Measurements from ENCODE around the gene LGALS9C. TPM values are rescaled to one million over a fixed set of nuclear protein-coding genes. Genes with fewer than 3 reads are reported as not detected.
"Not testable (repeated sequence)": the region's sequence is repeated elsewhere in the genome, so short reads cannot be mapped to it uniquely, and the experiment has no call there.

LGALS9C gene
- total and polyA plus RNA-seq, 2 donors: 0.05 to 0.37 TPM

GRCh38 chr17:18492712-18493480, 16.3 kb downstream of the LGALS9C start:
- H3K4me1 ChIP-seq (ENCODE audit: control insufficient read depth in 2 of 2, insufficient read depth in 2 of 2, low read length in 2 of 2); H3K36me3 ChIP-seq (ENCODE audit: control insufficient read depth in 2 of 2, insufficient read depth in 2 of 2, low read length in 1 of 2); H3K4me3 ChIP-seq (ENCODE audit: low read length in 2 of 2); H3K27ac ChIP-seq (ENCODE audit: low read depth in 1 of 2, low read length in 1 of 2); DNase-seq (ENCODE audit: low read depth in 6 of 9, low spot score in 9 of 9); H3K9me3 ChIP-seq (ENCODE audit: control insufficient read depth in 2 of 2, insufficient read depth in 1 of 2, low read length in 1 of 2); H3K27me3 ChIP-seq (ENCODE audit: control insufficient read depth in 2 of 2, insufficient read depth in 1 of 2, low read length in 1 of 2): not testable (repeated sequence)
- 40% methylated on average over 14 of the region's 23 CpGs for WGBS

GRCh38 chr17:18494250-18494768, 17.7 kb downstream of the LGALS9C start:
- DNase-seq (ENCODE audit: low read depth in 6 of 9, low spot score in 9 of 9); H3K27ac ChIP-seq (ENCODE audit: low read depth in 1 of 2, low read length in 1 of 2); H3K27me3 ChIP-seq (ENCODE audit: control insufficient read depth in 2 of 2, insufficient read depth in 1 of 2, low read length in 1 of 2); H3K4me1 ChIP-seq (ENCODE audit: control insufficient read depth in 2 of 2, insufficient read depth in 2 of 2, low read length in 2 of 2); H3K36me3 ChIP-seq (ENCODE audit: control insufficient read depth in 2 of 2, insufficient read depth in 2 of 2, low read length in 1 of 2); H3K4me3 ChIP-seq (ENCODE audit: low read length in 2 of 2); H3K9me3 ChIP-seq (ENCODE audit: control insufficient read depth in 2 of 2, insufficient read depth in 1 of 2, low read length in 1 of 2): not testable (repeated sequence)
- over 99% methylated on average over 10 of the region's 13 CpGs for WGBS

DNA sequence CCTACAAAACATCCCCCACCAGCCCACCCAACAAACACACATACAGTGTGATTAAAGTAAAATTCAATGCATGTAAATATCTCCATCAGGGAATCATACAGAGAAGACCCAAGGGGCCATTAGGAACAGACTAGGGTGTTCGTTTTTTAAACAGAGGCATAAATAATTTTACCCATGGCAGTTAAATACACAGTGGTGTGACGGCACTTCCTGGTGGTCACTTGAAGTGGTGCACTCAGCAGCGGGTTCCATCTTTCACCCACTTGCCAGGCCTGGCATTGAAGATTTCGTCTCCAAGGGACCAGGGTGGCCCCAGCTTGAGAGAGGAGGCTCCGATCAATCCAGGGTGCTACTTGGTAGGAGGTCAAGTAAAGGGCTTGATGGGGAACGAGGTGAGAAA, 20.5 kb downstream of the LGALS9C start:
- not testable (repeated sequence) for H3K27ac ChIP-seq (ENCODE audit: low read depth in 1 of 2, low read length in 1 of 2); H3K9me3 ChIP-seq (ENCODE audit: control insufficient read depth in 2 of 2, insufficient read depth in 1 of 2, low read length in 1 of 2); H3K36me3 ChIP-seq (ENCODE audit: control insufficient read depth in 2 of 2, insufficient read depth in 2 of 2, low read length in 1 of 2); H3K4me1 ChIP-seq (ENCODE audit: control insufficient read depth in 2 of 2, insufficient read depth in 2 of 2, low read length in 2 of 2); DNase-seq (ENCODE audit: low read depth in 6 of 9, low spot score in 9 of 9); H3K4me3 ChIP-seq (ENCODE audit: low read length in 2 of 2); H3K27me3 ChIP-seq (ENCODE audit: control insufficient read depth in 2 of 2, insufficient read depth in 1 of 2, low read length in 1 of 2)
- 81% methylated on average over 6 of the region's 6 CpGs for WGBS

- not testable (repeated sequence) for H3K4me1 ChIP-seq (ENCODE audit: control insufficient read depth in 2 of 2, insufficient read depth in 2 of 2, low read length in 2 of 2); DNase-seq (ENCODE audit: low read depth in 6 of 9, low spot score in 9 of 9); H3K4me3 ChIP-seq (ENCODE audit: low read length in 2 of 2); H3K27me3 ChIP-seq (ENCODE audit: control insufficient read depth in 2 of 2, insufficient read depth in 1 of 2, low read length in 1 of 2); H3K9me3 ChIP-seq (ENCODE audit: control insufficient read depth in 2 of 2, insufficient read depth in 1 of 2, low read length in 1 of 2); H3K36me3 ChIP-seq (ENCODE audit: control insufficient read depth in 2 of 2, insufficient read depth in 2 of 2, low read length in 1 of 2); H3K27ac ChIP-seq (ENCODE audit: low read depth in 1 of 2, low read length in 1 of 2)
- WGBS: 70% methylated on average over 2 of the region's 6 CpGs
Observed at GRCh38 chr17:18499100-18499499, 22.5 kb downstream of the LGALS9C start.

DNA sequence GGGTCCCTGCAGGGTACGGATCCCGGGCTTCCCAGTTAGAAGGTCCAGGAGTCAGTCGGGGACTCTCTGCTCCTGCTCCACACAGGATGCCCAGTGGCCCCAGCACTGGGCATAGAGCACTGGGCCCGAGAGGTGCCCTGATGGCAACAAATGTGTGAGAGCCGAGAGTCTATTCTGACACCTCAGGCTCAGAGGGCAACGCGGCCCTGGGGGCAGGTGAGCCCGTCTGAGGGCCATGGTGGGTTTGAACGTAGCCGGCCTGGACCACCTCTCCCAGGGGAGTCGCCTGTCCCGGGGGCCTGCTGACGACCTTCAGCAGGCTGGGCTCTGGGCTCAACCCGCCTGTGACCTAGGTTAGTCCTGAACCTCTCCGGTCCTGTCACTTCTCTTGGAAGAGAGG, 23.2 kb downstream of the LGALS9C start:
- H3K4me1 ChIP-seq (ENCODE audit: control insufficient read depth in 2 of 2, insufficient read depth in 2 of 2, low read length in 2 of 2); H3K27ac ChIP-seq (ENCODE audit: low read depth in 1 of 2, low read length in 1 of 2); H3K36me3 ChIP-seq (ENCODE audit: control insufficient read depth in 2 of 2, insufficient read depth in 2 of 2, low read length in 1 of 2); DNase-seq (ENCODE audit: low read depth in 6 of 9, low spot score in 9 of 9); H3K4me3 ChIP-seq (ENCODE audit: low read length in 2 of 2); H3K9me3 ChIP-seq (ENCODE audit: control insufficient read depth in 2 of 2, insufficient read depth in 1 of 2, low read length in 1 of 2); H3K27me3 ChIP-seq (ENCODE audit: control insufficient read depth in 2 of 2, insufficient read depth in 1 of 2, low read length in 1 of 2): not testable (repeated sequence)
- whole genome bisulfite sequencing: 97% methylated on average over 13 of the region's 15 CpGs

DNA sequence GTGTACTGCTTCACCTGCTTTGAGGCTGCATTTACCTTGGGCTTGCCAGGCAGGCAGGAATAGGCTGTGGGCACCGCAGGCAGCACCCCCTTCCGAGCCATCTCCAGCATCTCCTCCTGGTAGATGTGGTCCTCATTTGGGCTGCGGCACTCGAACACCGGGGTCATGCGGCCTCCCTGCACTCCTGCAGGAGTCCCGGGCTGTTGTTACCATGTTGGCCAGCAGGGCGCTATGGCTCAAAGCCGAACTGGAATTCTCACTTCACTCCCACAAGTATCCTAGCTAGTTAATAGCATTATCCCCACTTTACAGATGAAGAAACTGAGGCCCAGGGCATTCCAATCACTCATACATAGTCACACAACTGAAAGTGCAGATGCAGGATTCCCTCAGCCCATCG, 23.7 kb downstream of the LGALS9C start:
- H3K36me3 ChIP-seq (ENCODE audit: control insufficient read depth in 2 of 2, insufficient read depth in 2 of 2, low read length in 1 of 2); H3K9me3 ChIP-seq (ENCODE audit: control insufficient read depth in 2 of 2, insufficient read depth in 1 of 2, low read length in 1 of 2); H3K27ac ChIP-seq (ENCODE audit: low read depth in 1 of 2, low read length in 1 of 2); DNase-seq (ENCODE audit: low read depth in 6 of 9, low spot score in 9 of 9); H3K4me1 ChIP-seq (ENCODE audit: control insufficient read depth in 2 of 2, insufficient read depth in 2 of 2, low read length in 2 of 2); H3K27me3 ChIP-seq (ENCODE audit: control insufficient read depth in 2 of 2, insufficient read depth in 1 of 2, low read length in 1 of 2); H3K4me3 ChIP-seq (ENCODE audit: low read length in 2 of 2): not testable (repeated sequence)
- WGBS: 78% methylated on average over 2 of the region's 10 CpGs

- not testable (repeated sequence) for H3K4me3 ChIP-seq (ENCODE audit: low read length in 2 of 2); H3K27ac ChIP-seq (ENCODE audit: low read depth in 1 of 2, low read length in 1 of 2); H3K36me3 ChIP-seq (ENCODE audit: control insufficient read depth in 2 of 2, insufficient read depth in 2 of 2, low read length in 1 of 2); H3K27me3 ChIP-seq (ENCODE audit: control insufficient read depth in 2 of 2, insufficient read depth in 1 of 2, low read length in 1 of 2); DNase-seq (ENCODE audit: low read depth in 6 of 9, low spot score in 9 of 9); H3K9me3 ChIP-seq (ENCODE audit: control insufficient read depth in 2 of 2, insufficient read depth in 1 of 2, low read length in 1 of 2); H3K4me1 ChIP-seq (ENCODE audit: control insufficient read depth in 2 of 2, insufficient read depth in 2 of 2, low read length in 2 of 2)
- 79% methylated on average over 8 of the region's 18 CpGs for WGBS
Observed at GRCh38 chr17:18500816-18501215, 24.2 kb downstream of the LGALS9C start.

DNA sequence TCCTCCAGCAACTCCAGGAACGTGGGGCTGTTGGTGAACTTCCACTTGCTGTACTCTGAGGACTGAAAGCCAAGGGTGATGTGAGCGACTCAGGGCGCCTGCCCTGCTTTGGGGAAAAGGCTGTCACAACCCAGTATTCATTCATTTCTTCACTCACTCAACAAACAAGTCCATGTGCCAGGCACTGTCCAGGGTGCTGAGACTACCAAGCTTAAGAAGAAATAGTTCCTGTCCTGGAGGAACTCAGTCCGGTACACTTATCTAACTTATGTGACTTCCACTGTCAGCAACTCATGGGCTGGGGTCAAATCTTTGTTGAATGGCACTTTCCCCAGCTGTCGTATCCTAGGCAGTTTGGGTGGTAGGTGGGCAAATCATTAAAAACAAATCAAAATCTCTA, 26.6 kb downstream of the LGALS9C start:
- H3K27me3 ChIP-seq (ENCODE audit: control insufficient read depth in 2 of 2, insufficient read depth in 1 of 2, low read length in 1 of 2); H3K9me3 ChIP-seq (ENCODE audit: control insufficient read depth in 2 of 2, insufficient read depth in 1 of 2, low read length in 1 of 2): not testable (repeated sequence)

GRCh38 chr17:18507729-18508128, 31.1 kb downstream of the LGALS9C start:
- WGBS: 92% methylated on average over 4 of the region's 9 CpGs

More for the DNA sequence above, 26.6 kb downstream of the LGALS9C start:
- not testable (repeated sequence) for H3K4me1 ChIP-seq (ENCODE audit: control insufficient read depth in 2 of 2, insufficient read depth in 2 of 2, low read length in 2 of 2); H3K36me3 ChIP-seq (ENCODE audit: control insufficient read depth in 2 of 2, insufficient read depth in 2 of 2, low read length in 1 of 2); H3K4me3 ChIP-seq (ENCODE audit: low read length in 2 of 2); DNase-seq (ENCODE audit: low read depth in 6 of 9, low spot score in 9 of 9); H3K27ac ChIP-seq (ENCODE audit: low read depth in 1 of 2, low read length in 1 of 2)
- 33% methylated on average over 1 of the region's 5 CpGs for WGBS

More at GRCh38 chr17:18507729-18508128, 31.1 kb downstream of the LGALS9C start:
- not testable (repeated sequence) for H3K9me3 ChIP-seq (ENCODE audit: control insufficient read depth in 2 of 2, insufficient read depth in 1 of 2, low read length in 1 of 2); H3K27me3 ChIP-seq (ENCODE audit: control insufficient read depth in 2 of 2, insufficient read depth in 1 of 2, low read length in 1 of 2); DNase-seq (ENCODE audit: low read depth in 6 of 9, low spot score in 9 of 9); H3K36me3 ChIP-seq (ENCODE audit: control insufficient read depth in 2 of 2, insufficient read depth in 2 of 2, low read length in 1 of 2); H3K27ac ChIP-seq (ENCODE audit: low read depth in 1 of 2, low read length in 1 of 2); H3K4me3 ChIP-seq (ENCODE audit: low read length in 2 of 2); H3K4me1 ChIP-seq (ENCODE audit: control insufficient read depth in 2 of 2, insufficient read depth in 2 of 2, low read length in 2 of 2)

Measured in thymus (tissue), 11 donors.